Activated CD4-positive, alpha-beta T cell treated with anti-CD3 and anti-CD28 coated beads, Interleukin-2, amount 50 U/mL, for 16 hours (primary cell): ENCODE measurements around the gene TRIP13.

Source experiments
- DNase-seq: peaks from one replicate; pipeline ENCODE4 v3.0.0-alpha.2; 2020

The TRIP13 gene

GRCh38 chr5:956941-957747 is 64.5 kb downstream of the TRIP13 start:
- peak; percentile 48 for DNase-seq

GRCh38 chr5:957748-958485 is 65.2 kb downstream of the TRIP13 start:
- DNase-seq = no peak

- DNase-seq = no peak
Observed at GRCh38 chr5:958701-959571, 66.3 kb downstream of the TRIP13 start.

GRCh38 chr5:959581-960531 is 67.2 kb downstream of the TRIP13 start:
- no peak for DNase-seq

DNA sequence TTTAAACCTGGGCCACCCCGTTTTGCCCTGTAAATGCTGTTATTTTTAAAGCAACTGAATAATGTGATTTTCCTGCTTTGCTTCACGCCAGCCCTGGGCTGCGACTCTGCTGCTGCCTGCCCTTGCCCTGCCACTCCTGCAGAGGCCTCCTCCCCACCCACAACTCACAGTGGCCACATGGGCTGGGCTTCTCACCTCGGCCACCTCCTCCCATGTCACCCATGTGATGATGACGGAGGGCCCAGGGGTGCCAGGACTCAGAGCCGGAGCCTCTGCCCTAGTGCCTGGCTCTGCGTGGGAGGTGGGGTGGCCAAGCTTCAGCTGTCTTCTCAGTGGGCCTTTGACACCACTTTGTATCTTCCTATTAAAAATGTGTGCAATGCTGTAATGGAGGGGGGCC is 67.9 kb downstream of the TRIP13 start:
- no peak for DNase-seq

DNA sequence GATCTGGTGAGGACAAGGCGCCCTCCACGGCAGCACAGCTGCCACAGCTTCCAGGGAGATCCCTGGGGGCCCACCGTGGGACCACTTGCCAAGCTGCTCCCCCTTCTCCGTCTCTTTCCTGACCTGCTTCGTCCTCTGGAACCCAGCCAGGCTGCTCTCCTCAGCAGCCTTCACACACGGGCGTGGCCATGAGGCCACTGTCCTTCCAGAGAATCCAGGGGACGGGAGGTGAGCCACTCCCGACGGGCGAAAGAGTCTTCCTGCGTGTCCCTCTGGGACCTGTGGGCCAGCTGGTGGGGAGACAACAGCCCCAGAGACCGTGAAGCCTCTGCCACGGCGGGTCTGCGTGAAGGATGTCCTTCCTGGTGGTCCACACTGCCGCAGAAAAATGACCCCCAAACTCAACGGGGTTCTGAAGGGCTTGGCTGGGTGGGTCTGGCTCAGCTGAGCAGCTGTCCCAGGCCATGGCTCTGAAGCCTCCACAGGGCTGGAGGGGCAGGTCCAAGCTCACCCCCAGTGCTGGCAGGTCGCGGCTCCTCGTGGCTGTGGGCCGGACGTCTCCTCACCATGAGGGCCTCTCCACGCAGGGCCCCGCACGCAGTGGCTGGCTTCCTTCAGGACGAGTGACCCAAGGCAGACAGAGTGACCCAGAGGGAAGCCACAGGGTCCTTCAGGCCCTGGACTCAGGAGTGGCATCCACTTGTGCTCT is 68.5 kb downstream of the TRIP13 start:
- no peak for DNase-seq

- DNase-seq = no peak
Observed at GRCh38 chr5:961711-962240, 69.1 kb downstream of the TRIP13 start.

DNA sequence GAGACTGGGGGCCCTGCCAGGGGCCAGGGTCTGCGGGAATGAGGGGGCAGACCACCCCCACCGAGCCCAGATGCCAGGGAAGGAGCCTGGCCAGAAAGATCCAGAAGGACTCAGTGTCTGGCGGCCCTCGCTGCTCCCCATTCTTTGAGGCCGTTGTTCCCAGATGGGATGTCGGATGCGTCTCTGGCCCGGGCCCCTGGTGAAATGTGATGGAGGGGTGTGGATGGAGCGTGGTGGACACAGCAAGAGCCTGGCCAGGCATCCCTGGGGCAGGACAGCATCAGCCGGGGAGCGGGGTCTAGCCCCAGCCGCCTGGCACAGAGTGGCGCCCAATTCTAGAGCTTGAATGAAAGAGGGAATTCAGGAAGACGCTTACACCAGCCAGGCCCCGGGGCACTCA is 69.7 kb downstream of the TRIP13 start:
- no peak for DNase-seq

DNA sequence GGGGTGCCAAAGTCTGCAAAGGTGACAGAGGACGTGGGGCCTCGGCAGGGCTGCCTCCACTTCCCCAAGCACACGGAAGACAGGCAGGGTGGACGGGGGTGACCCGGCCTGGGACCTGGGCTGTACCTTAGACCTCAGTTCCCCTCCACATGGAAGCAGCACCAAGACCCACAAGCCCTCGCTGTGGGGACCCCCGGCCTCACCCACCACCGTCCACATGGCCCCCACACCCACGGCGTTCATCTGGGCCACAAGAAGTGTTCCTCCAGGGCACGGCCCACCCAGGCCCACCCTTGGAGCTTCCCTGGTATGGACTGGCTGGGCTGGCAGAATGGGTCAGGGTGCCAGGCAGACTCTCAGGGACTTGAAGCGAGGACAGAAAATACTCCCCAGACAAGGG is 70.1 kb downstream of the TRIP13 start:
- no peak for DNase-seq

GRCh38 chr5:963310-963672 is 70.6 kb downstream of the TRIP13 start:
- DNase-seq = no peak

DNA sequence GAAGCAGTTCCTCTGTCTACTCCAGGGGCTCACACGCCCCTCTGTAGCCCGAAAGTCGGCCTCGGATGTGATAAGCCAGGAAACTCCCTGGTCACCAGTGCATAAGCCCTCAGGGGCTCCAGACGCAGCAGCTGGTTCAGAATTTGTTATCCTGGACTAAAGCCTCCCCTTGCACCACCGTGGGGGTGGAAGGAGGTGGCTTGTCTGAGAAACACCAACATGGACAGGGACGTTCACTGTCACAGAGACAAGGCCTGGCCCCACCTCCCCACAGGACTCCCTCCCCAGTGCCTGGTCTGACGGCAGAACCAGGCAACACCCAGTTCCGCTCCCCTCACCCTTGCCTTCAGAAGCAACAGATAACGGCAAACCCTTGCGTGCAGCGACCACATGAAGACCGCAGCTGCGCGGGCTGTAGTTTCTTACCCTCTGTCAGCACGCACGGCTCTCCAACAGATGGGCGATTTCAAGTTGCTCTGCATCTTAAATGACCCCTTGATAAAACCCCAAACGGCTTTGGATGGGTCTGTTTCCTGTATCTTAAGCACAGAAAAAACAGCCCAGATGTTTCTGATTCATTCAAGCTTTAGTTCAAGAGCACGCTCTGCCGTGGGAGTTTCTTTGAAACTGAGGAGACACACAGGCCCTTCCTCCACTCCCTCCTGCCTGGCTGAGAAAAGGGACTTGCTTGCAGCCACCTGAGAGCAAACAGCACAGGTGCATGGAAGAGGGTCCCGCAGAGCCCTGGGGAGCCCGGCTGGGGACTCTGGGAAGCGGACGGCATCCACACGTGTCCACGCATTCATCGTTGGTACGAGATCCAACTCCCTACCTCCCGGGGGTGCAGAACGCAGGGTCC is 71.2 kb downstream of the TRIP13 start:
- peak; percentile 71 for DNase-seq

DNA sequence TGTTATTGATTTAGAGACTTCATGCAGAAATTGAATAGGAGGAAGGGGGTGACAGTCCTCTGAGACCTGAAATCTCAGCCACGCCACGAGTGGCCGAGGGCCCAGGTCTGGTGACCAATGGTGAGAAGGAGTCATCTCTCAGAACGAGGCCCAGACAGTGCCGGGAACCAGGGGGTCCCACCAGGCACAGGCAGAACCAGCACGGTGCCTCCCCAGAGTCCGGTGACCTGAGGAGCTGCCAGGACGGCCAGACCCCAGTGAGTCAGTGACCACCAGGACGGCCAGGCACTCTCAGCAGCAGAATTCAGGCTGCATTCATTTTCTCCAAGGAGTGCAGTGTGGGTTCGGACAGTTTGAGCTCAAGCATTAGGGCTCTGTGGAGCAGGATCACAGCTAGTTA is 72.1 kb downstream of the TRIP13 start:
- DNase-seq = no peak

DNA sequence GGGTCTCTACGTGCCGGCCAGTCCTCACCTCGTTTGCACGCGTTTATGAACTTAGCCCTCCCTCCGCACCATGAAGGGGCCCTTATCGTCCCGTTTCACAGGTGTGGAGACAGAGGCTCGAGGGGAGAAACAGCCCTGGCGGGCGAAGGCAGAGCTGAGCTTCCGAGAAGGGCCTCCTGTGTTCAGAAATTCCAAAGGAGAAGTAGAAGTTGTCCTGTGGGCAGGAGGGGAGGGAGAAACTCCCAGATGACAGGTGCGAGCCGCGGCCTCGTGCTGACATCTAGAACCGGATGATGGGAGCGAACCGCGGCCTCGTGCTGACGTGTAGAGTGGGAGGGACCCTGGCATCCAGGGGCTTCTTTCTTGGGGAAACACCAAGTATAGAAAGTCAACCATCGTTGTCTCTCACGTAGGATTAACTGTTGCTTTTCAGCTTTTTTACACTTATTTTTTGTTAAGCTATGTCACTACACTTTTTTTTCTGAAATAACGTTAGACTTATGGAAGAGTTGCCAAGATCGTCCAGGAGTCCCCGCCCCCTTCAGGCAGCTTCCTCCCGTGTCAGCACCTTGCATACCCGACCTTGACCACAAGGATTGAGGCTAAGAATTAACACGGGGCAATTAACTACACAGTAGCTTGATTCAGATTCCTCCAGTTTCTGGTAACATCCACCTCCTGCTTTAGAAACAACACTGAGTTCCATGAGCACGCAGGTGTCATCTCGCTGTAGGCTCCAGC is 73.1 kb downstream of the TRIP13 start:
- DNase-seq = no peak

- DNase-seq = no peak
Observed at GRCh38 chr5:966345-966710, 73.6 kb downstream of the TRIP13 start.

- no peak for DNase-seq
Observed at GRCh38 chr5:966941-967340, 74.3 kb downstream of the TRIP13 start.
